AG08396 (cell line): ENCODE data around the gene TAF7.
"Not testable (repeated sequence)": the region's sequence is repeated elsewhere in the genome, so short reads cannot be mapped to it uniquely, and the experiment has no call there.

Source experiments
- DNase-seq: peaks from one replicate; pipeline ENCODE4 v3.0.0; 2012; ENCODE audit warnings: low spot score, mixed read lengths

Gene TAF7, protein sequence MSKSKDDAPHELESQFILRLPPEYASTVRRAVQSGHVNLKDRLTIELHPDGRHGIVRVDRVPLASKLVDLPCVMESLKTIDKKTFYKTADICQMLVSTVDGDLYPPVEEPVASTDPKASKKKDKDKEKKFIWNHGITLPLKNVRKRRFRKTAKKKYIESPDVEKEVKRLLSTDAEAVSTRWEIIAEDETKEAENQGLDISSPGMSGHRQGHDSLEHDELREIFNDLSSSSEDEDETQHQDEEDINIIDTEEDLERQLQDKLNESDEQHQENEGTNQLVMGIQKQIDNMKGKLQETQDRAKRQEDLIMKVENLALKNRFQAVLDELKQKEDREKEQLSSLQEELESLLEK

DNA sequence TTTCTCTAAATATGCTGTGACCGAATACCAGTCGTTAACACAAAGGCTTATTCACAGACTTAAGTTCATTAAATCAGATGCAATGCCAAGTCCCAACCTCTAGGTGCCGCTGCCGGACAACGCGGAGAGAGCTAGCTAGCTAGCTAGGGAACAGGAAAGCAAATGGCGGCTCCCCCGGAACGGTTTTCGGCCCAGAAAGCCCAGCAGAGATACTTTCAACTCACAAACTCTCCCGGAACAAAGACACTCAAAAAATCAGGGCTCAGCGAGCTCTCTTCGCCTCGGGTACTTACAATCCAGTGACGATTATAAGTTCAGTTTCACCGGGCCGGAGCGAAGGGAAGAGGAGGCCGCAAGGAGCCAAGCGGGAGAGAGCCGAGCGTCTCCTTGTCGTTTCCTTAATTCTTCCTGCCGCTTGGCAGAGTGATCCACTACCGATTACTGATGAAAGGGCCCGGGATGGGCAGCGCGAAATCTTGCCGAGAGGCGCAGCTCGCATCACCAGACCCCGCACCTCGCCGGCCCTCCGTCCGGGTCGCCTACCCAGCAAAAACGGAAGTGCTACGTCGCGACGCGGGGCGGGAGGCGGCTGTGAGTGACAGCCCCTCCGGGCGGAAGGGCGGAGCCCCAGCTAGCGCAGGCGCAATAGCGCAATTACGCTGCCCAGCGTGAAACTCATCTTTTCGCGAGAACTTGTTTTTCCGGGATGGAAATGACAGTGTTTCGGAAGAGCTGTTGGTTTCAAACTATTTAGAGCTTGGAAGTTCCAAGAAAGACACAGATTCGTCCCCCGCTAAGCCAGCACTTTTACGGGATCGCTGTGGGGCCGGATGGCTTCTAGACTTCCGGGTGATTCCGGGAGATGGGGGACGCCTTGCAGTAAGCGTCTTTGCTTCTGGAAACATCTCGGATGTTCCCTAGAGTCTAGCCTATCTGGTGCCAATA is at the start of gene TAF7:
TSS of gene TAF7 (minus strand) at position 560 of the 945 bp plus-strand sequence. CDS start 740 bp downstream, outside the sequence.
- peak; percentile 97 for DNase-seq

DNA sequence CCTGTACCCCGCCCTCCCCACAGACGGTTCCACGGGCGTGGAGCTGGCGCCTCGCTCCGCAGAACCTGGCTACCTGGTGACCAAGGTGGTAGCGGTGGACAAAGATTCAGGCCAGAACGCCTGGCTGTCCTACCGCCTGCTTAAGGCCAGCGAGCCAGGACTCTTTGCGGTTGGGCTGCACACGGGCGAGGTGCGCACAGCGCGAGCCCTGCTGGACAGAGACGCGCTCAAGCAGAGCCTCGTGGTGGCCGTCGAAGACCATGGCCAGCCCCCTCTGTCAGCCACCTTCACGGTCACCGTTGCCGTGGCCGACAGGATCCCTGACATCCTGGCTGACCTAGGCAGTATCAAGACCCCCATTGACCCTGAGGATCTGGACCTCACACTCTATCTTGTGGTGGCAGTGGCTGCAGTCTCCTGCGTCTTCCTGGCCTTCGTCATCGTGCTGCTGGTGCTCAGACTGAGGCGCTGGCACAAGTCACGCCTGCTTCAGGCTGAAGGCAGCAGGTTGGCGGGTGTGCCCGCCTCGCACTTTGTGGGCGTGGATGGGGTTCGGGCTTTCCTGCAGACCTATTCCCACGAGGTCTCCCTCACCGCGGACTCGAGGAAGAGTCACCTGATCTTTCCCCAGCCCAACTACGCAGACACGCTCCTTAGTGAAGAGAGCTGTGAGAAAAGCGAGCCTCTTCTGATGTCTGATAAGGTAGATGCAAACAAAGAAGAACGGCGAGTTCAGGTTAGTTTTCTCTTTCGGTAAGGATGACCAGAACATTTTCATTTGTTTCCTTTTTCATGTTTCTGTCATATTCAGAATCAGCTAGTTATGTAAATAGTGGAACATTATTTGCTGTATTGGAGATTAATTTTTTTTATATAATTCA is 45.7 kb upstream of the TAF7 start:
- no peak for DNase-seq

DNA sequence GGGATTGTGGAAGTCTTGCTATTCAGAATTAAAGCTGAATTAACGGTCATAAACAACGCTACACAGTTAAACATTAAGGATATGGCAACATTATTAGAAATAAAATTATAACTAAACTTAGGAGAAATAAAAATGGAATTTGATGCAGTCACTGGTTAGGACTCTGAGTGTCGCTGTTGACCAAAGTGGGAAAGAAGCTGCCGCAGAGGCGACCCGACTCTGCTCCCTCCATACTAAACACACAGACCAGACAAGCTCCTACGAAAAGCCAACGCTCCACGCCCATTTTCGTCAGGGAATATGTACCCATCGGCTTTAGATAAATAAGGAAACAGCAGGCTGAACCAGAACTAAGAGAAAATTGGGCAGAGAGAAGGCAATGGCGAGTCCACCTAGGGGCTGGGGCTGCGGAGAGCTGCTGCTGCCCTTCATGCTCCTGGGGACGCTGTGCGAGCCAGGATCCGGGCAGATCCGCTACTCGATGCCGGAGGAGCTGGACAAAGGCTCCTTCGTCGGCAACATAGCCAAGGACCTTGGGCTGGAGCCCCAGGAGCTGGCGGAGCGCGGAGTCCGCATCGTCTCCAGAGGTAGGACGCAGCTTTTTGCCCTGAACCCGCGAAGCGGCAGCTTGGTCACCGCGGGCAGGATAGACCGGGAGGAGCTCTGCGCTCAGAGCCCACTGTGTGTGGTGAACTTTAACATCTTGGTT is 43.5 kb upstream of the TAF7 start, which contains the start of gene PCDHGA5:
TSS of gene PCDHGA5 (plus strand) at position 211 of the 709 bp plus-strand sequence. CDS start at position 380, 169 bp downstream.
- DNase-seq = peak; percentile 44

DNA sequence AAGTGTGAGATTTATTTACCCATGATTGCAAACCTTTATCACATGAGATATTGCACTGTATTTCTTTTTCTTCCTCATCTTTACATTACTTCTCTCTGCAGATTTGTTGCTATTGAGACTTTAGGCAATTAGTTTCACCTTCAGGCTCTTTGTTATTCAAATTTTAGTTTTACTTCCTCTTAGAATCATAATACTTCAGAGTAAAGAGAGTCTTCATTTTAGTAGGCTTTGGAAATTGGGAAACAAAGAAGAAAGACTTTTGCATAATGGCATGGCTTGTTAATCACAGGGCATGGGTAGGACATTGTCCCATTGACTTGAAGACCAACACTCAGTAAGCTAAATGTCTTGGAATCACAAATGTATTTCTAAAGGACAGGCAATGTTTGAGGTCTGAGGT is 42.1 kb upstream of the TAF7 start:
- DNase-seq = no peak

DNA sequence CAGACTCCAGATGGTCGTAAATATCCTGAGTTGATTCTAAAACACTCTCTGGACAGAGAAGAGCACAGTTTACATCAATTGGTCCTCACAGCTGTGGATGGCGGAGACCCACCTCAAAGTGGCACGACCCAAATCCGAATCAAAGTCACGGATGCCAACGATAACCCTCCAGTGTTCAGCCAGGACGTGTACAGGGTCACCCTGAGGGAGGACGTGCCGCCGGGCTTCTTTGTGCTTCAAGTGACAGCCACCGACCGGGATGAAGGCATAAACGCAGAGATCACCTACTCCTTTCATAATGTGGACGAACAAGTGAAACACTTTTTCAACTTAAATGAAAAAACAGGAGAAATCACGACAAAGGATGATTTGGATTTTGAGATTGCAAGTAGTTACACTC is 40.1 kb upstream of the TAF7 start:
- no peak for DNase-seq

DNA sequence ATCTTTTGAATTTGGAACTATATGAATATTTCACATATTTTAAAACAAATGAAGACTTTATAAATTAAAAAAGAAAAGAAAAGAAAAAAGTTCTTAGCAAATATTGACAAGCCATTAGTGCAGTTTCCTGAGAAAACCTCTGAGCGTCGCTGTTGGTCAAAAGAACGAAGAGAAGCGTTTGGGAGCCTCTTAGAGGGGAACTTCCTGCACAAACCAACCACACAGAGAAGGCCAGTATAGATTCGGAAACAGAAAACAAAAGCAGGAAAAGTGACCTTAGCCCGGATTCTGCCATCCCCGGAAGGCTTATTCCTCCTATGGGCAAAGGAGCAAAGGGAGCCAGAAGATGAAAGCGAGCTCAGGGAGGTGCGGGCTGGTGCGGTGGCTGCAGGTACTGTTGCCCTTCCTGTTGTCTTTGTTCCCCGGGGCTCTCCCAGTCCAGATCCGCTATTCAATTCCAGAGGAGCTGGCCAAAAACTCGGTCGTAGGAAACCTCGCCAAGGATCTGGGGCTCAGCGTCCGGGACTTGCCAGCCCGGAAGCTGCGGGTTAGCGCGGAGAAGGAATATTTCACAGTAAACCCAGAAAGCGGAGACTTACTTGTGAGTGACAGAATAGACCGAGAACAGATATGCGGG is 39.3 kb upstream of the TAF7 start, which contains the start of gene PCDHGB2:
TSS of gene PCDHGB2 (plus strand) at position 205 of the 637 bp plus-strand sequence. CDS start at position 347, 142 bp downstream.
- peak; percentile 67 for DNase-seq

DNA sequence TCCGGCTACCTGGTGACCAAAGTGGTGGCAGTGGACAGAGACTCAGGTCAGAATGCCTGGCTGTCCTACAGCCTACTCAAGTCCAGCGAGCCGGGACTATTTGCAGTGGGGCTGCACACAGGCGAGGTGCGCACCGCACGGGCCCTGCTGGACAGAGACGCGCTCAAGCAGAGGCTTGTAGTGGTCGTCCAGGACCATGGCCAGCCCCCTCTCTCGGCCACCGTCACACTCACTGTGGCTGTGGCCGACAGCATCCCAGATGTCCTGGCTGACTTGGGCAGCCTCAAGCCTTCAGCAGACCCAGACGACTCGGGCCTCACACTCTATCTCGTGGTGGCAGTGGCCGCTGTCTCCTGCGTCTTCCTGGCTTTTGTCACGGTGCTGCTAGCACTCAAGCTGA is 36.4 kb upstream of the TAF7 start:
- DNase-seq = no peak

DNA sequence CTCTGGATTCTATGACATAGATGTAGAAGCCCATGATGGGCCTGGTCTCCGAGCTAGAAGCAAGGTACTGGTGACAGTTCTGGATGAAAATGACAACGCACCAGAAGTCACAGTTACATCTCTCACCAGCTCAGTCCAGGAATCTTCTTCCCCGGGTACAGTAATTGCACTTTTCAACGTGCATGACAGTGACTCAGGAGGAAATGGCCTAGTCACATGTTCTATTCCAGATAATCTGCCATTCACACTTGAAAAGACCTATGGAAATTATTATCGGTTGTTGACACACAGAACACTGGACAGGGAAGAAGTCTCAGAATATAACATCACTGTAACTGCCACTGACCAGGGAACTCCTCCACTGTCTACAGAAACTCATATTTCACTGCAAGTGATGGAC is 35.5 kb upstream of the TAF7 start:
- no peak for DNase-seq

DNA sequence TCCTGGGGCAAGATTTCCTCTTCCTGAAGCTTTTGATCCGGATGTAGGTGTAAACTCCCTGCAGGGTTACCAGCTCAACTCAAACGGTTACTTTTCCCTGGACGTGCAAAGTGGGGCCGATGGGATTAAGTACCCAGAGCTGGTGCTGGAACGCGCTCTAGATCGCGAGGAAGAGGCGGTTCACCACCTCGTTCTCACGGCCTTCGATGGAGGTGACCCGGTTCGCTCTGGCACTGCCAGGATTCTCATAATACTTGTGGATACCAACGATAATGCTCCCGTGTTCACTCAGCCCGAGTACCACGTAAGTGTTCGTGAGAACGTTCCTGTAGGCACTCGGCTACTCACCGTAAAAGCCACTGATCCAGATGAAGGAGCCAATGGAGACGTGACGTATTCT is 35.1 kb upstream of the TAF7 start:
- no peak for DNase-seq

DNA sequence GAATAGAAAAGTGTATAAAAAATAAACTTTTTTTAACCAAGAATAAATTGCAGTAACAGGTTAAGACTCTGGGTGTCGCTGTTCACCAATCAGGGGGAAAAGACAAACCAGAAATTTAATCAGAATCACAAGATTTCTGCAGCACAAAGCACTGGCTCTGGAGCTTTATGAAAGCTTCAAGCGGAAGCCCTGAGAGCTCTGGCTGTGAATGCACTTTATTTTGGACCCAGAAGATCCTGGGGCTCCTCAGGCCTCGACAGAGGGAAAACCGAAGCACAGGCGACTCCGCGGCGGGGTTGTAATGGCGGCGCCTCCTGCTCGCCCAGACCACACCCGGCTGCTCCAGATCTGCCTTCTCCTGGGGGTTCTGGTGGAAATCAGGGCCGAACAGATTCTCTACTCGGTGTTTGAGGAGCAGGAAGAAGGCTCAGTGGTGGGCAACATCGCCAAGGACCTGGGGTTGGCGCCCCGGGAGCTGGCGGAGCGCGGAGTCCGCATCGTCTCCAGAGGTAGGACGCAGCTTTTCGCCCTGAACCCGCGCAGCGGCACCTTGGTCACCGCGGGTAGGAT is 34.4 kb upstream of the TAF7 start, which contains the start of gene PCDHGA4:
TSS of gene PCDHGA4 (plus strand) at position 122 of the 570 bp plus-strand sequence. CDS start at position 209, 87 bp downstream.
- no peak for DNase-seq

DNA sequence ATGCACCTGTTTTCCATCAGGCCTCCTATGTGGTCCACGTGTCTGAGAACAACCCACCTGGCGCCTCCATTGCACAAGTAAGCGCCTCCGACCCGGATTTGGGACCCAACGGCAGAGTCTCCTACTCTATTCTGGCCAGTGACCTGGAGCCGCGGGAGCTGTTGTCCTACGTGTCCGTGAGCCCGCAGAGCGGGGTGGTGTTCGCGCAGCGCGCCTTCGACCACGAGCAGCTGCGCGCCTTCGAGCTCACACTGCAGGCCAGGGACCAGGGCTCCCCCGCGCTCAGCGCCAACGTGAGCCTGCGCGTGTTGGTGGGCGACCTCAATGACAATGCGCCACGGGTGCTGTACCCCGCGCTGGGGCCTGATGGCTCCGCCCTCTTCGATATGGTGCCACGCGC is 31.0 kb upstream of the TAF7 start:
- no peak for DNase-seq

DNA sequence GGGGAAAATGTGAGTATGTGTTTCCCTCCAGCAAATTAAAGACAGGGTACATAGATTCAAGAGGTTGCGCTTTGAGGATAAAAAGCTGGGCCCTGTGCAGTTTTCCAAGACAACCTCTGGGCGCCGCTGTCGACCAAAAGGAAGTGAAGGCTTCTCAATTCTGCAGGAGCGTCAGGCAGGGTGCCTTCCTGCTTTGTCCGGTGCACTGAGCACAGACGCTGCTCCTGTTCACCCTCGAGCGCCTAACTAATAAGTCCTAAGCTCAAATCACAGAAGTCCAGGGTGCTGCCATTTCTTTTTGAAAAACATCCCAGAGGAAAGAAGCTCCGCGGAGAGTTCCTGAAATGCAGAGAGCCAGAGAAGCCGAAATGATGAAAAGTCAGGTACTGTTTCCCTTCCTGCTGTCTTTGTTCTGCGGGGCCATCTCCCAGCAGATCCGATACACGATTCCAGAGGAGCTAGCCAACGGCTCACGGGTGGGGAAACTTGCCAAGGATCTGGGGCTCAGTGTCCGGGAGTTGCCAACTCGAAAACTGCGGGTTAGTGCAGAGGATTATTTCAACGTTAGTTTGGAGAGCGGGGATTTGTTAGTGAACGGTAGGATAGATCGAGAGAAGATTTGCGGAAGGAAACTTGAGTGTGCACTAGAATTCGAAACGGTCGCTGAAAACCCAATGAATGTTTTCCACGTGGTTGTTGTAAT is 29.5 kb upstream of the TAF7 start, which contains the start of gene PCDHGB1:
TSS of gene PCDHGB1 (plus strand) at position 183 of the 703 bp plus-strand sequence. CDS start at position 345, 162 bp downstream.
- DNase-seq = peak; percentile 84

DNA sequence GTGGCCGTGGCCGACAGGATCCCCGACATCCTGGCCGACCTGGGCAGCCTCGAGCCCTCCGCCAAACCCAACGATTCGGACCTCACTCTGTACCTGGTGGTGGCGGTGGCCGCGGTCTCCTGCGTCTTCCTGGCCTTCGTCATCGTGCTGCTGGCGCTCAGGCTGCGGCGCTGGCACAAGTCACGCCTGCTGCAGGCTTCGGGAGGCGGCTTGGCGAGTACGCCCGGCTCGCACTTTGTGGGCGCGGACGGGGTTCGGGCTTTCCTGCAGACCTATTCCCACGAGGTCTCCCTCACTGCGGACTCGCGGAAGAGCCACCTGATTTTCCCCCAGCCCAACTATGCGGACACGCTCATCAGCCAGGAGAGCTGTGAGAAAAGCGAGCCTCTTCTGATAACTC is 25.4 kb upstream of the TAF7 start:
- not testable (repeated sequence) for DNase-seq

DNA sequence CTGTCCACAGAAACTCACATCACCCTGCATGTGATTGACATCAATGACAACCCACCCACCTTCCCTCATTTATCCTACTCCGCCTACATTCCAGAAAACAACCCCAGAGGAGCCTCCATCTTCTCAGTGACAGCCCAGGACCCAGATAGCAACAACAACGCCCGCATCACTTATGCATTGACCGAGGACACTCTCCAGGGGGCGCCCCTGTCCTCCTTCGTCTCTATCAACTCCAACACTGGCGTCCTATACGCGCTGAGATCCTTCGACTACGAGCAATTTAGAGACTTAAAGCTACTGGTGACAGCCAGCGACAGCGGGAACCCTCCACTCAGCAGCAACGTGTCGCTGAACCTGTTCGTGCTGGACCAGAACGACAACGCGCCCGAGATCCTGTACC is 24.7 kb upstream of the TAF7 start:
- no peak for DNase-seq

DNA sequence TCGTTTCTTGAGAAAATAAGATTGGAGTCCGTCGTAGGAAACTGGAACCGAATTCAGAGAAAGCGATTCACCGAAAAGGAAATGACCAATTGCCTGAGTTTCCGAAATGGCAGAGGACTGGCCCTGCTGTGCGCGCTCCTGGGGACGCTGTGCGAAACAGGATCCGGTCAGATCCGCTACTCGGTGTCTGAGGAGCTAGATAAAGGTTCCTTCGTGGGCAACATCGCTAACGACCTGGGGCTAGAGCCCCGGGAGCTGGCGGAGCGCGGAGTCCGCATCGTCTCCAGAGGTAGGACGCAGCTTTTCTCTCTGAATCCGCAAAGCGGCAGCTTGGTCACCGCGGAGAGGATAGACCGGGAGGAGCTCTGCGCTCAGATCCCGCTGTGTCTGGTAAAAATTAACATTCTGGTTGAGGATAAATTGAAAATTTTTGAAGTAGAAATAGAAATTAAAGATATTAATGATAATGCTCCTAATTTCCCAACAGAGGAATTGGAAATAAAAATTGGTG is 23.4 kb upstream of the TAF7 start:
- DNase-seq = no peak

DNA sequence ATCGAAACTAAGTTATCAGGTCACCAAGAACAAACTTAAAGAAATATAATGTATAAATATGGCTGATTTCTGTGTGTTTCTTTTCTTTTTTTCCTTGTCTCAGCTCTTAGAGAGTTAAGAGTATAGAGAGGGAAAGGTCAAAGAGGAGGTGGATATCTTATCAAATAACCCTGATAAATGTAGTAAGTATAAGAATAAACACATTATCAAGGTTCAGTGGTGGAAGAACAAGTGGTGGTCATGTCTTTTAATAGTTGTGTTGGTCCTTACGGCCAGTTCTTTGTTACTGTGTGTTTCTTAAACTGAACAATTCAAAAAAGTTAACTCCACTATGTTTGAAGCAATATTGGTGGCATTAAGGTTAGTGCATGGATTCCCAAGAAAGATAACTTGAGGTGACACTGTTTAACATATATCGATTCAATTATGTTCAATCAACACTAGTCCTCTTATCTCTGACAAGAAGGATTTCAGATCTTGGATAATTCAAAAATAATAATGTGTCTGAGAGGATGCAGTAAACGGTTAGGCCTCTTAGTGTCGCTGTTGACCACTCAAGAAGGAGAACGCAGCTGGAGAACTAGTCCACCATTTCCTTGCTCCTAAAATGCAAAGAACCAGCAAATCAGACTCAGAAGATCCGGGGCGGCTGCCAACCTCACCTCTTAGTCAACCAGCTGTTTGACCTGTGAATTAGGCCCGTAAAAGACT is 22.8 kb upstream of the TAF7 start, which contains the start of gene PCDHGA3:
TSS of gene PCDHGA3 (plus strand) at position 588 of the 711 bp plus-strand sequence. CDS start 205 bp downstream, outside the sequence.
- DNase-seq = peak; percentile 67

DNA sequence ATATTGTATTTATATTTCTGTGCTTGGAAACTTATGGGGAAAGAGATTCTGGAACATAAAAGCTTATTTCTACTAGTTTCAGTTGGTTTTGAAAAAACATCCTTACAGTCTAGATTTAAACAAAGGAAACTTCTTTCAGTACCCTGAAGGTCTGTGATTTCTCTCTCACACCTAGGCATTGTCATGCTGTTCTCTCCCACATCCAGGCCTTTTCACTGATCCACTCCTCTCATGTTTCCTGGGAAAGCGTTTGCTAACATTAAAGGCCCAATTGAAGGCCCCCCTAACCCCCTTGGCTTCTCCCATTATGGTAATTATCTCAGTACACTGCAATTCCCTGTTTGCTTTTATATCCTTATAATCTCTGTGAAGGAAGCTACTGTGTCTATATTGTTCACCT is 22.2 kb upstream of the TAF7 start:
- no peak for DNase-seq

DNA sequence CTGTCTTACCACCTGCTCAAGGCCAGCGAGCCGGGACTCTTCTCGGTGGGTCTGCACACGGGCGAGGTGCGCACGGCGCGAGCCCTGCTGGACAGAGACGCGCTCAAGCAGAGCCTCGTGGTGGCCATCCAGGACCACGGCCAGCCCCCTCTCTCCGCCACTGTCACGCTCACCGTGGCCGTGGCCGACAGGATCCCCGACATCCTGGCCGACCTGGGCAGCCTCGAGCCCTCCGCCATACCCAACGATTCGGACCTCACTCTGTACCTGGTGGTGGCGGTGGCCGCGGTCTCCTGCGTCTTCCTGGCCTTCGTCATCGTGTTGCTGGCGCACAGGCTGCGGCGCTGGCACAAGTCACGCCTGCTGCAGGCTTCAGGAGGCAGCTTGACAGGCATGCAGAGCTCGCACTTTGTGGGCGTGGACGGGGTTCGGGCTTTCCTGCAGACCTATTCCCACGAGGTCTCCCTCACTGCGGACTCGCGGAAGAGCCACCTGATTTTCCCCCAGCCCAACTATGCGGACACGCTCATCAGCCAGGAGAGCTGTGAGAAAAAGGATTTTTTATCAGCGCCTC is 20.3 kb upstream of the TAF7 start:
- not testable (repeated sequence) for DNase-seq
